ENCODE measurements around the gene LIN7B.
"Not testable (repeated sequence)": the region's sequence is repeated elsewhere in the genome, so short reads cannot be mapped to it uniquely, and the experiment has no call there.

LIN7B gene

DNA sequence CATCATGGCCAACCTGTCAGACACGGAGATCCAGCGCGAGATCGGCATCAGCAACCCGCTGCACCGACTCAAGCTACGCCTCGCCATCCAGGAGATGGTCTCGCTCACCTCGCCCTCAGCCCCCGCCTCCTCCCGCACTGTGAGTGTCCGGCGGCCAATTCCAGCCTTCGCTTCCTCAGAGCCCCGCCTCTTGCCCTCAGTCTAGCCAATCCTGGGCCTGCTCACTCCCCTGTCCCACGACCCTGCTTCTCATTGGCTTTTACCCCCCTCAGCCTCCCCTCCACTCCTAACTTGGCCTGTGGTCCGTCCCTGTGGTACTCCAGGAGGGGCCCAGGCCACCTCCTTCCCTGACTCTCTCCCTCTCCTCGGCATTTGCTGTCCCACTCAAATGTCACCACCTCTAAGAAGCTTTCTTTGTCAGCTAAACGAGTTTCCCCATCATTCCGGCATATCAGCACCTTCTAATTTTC is 28.7 kb downstream of the LIN7B start:
- DNase-seq (ENCODE audit: low read depth in 2 of 2) = peak; percentile 40 to 59

DNA sequence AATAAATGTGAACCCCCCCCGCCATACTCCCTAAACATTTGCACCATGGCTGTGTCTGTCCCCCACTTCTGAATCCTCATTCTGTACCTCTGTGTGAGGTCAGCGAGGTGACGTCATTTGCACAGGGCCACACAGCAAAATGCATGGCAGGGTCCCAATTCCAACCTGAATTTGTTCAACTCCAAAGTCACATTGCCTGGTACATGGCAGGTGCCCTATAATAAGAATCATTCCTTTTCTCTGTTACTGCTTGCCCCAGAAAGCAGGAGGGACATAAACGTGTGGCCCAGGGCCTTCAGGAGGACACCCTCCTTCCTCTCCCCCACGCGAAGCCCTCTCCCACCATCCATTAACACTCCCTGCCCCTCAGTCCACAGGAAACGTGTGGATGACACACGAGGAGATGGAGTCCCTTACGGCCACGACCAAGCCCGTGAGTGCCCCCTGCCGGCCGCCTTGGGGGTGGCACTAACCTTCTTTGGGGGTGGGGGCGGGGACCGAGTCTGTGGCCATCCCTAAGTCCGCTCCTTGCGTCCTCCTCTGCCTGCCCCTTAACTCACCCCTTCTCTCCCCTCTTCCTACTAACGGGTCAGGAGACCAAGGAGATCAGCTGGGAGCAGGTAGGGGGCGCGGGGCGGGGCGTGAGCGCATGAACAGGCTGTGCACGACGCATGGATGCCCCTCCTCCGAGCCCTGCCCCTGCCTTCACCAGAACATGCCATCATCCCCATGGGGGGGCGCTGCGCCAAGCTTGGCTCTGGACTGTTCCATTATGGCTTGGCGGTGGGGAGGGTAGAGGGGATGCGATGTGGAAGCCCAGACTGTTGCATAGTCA is 31.6 kb downstream of the LIN7B start:
- peak; percentile 71 to 78 for DNase-seq (ENCODE audit: low read depth in 2 of 2)

DNA sequence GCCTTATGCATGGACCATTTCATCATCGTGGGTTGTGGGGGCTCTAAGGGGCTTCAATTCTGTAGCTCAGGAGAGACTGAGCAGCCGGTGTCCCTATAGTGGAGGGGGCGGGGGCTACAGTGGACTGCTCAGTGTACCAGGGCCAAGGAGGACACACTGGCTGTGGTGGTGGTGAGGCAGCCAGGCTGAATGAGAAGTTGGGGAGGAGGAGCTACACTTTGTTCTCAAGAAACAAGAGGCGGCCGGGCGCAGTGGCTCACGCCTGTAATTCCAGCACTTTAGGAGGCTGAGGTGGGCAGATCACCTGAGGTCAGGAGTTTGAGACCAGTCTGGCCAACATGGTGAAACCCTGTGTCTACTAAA is 32.2 kb downstream of the LIN7B start:
- not testable (repeated sequence) for DNase-seq (ENCODE audit: low read depth in 2 of 2)

DNA sequence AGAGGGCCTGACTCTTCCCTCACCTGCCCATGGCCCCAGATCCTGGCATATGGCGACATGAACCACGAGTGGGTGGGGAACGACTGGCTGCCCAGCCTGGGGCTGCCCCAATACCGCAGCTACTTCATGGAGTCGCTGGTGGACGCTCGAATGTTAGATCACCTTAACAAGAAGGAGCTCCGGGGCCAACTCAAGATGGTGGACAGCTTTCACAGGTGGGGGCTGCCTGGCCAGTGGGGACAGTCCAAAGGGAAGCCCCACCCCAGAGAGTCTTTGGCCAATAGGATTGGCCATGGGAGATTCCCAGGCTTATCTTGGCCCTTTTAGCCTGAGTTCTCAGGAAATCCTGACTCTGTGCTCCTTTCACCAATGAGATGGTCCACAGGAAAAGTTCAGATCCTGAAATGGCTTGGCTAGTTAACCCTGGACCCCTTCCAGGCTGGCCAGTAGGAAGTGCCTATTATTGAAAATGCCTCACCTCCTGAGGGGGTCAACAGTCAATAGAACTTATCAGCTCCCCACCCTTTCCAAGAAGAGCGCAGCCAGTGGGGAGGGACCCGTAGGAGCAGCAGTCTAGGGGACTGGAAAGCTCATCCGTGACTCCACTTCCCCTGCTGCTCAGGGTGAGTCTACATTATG is 34.0 kb downstream of the LIN7B start:
- DNase-seq (ENCODE audit: low read depth in 2 of 2) = no peak

DNA sequence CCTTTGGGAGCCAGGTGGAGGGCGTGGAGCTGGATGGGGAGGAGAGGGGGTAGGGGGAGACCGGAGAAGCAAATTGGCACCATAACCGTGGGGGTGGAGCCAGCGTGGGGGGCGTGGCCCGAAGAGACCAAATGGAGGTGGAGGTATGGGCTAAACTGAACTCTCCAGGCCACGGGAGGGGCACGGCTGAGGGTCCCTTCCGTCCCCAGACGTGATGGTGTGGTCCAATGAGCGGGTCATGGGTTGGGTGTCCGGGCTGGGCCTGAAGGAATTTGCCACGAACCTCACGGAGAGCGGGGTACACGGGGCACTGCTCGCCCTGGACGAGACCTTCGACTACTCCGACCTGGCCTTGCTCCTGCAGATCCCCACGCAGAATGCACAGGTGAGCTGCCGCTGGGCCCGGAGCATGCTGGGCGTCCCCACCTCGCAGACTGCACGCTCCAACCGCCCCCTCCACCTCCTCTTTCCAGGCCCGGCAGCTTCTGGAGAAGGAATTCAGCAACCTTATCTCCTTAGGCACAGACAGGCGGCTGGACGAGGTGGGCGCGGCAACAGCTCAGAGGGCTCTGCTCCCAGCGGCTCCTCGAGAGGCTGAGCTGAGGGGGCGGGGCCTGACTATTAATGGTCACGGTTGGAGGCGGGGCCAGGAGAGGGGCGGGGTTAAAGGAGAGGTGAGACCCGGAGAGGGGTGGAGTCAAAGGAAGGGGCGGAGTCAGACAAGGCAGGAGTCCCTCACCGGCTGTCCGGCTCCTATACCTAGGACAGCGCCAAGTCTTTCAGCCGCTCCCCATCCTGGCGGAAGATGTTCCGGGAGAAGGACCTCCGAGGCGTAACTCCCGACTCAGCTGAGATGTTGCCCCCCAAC is 34.8 kb downstream of the LIN7B start:
- peak; percentile 71 to 80 for DNase-seq (ENCODE audit: low read depth in 2 of 2)

DNA sequence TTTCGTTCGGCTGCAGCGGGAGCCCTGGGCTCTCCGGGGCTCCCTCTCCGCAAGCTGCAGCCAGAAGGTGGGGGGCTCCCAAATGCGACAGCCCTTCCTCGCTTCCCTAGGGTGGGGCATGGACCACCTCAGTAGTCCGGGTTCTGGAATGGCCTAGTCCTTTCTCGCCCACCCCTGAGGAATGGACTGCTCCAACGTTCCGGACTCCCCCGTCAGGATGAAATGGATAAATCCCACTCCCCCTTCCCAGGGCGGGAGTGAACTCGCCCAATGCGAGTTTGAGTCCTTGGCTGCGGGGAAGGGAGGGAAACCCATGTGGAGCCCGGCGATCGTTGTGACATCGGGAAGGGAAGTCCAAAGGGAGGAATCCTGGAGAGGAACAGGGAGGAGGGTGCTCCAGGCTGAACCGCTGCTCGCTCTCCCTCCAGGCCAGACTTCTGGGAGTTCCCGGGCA is 35.5 kb downstream of the LIN7B start:
- no peak for DNase-seq (ENCODE audit: low read depth in 2 of 2)

DNA sequence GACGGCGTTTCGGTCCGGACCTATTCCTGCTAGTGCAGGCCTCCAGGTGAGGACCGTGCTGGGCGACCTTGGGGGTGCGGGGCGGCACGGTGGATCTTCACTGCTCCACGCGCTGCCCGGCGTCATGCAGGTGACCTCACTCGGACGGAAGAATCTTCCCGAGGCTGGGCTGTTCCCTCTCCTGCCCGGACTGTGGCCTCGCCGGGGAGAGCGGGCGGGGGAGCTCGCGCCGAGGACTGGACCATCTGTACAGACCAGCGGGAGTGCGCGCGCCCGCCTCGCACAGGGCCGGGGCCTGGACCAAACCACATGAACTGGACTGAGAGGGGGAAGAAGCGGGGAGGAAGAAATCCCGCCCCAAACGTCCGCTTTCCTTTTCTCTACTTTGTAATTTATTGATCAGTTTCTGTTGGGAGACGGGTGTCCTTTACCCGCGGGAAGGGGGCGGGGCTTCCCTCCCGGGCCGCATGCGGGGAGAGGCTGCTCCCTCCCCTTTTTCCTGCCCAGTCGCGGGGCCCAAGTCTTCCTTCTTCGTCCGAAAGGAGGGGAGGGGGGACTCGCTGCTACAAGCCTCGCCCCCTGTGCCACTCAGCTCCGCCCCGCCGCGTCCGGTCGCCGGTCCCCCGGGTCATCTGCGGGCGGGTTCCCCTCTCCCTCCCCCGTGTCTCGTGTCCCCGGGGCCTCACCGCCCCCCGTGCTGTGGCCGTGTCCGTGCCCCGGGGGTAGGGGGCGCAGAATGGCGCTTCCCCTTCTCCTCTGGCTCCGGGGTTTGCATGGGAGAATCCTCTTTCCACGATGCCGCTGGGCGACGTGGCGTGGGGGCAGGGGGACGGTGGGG is 36.2 kb downstream of the LIN7B start:
- DNase-seq (ENCODE audit: low read depth in 2 of 2) = peak in 1 of 2 donors; percentile 26

DNA sequence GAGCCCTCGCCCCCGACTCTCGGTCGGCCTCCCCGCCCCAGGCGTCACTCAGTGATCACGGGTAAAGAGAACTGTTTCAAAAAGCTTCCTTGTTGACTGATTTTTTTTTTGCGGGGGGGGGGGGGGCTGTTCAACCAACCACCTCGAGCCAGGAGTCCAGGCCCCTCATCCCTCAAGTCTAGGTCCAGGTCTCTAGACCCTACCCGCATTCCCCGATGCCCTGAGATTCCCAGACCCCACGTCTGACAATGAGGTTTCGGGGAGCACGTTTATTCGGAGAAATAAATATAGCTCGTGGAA is 36.7 kb downstream of the LIN7B start:
- no peak for DNase-seq (ENCODE audit: low read depth in 2 of 2)

DNA sequence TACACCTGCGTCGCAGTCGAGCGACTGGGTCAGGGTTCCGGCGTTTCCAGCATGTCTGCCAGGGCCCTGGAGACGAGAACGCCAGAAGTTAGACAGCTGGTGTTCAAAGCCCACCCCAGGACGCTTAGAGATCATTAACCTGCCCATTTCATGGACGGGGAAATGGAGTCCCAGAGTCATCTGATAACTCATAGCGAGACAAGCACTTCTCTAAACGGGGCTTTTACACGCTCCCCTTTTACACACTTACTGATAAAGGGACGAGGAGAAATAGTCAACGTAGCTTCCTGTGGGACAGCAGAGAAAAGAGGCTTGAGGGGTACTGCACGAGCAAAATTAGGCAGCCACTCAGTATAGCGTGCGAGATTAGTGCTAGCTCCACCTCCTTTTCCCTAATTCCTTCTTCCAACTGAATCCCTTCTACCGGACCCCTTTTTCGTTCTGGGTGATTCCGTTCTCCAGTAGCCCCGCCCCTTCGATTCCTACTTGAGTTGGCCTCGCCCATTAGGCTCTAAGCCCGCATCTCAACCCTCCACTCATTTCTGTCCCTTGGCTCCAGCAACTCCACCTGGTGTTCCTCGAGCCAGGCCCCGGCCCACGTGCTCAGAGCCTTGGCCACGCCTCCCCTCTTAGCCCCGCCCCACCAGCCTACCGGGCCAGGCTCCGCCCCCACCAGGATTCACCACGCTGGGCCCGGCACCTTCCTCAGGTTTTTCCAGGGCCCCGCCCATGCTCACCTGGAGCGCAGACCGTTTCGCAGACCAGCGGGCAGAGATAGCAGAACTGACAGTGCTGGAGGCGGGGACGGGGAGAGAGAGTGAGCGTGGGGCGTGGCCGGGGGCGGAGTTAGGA is 37.3 kb downstream of the LIN7B start:
- peak in 1 of 2 donors; percentile 30 for DNase-seq (ENCODE audit: low read depth in 2 of 2)

DNA sequence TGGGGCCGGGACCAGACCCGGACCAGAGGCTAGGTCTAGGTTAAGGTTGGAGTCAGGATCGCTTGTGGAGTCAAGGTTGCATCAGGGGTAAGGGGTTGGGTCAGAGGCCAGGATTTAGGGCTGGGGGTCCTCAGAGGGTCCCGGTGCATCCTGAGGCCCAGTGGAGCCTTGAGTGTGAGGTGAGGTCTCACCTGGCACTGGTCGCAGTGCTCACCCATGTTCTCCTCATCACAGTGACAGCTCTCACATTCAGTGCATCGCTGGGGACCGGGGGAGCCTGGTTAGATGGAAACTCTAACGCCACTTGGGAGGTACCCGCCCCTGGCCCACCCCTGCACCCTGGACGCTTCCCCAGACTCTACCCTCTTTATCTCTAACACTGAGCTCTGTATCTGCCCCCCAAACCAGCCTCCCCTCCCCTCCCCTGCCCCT is 38.0 kb downstream of the LIN7B start:
- DNase-seq (ENCODE audit: low read depth in 2 of 2) = no peak

DNA sequence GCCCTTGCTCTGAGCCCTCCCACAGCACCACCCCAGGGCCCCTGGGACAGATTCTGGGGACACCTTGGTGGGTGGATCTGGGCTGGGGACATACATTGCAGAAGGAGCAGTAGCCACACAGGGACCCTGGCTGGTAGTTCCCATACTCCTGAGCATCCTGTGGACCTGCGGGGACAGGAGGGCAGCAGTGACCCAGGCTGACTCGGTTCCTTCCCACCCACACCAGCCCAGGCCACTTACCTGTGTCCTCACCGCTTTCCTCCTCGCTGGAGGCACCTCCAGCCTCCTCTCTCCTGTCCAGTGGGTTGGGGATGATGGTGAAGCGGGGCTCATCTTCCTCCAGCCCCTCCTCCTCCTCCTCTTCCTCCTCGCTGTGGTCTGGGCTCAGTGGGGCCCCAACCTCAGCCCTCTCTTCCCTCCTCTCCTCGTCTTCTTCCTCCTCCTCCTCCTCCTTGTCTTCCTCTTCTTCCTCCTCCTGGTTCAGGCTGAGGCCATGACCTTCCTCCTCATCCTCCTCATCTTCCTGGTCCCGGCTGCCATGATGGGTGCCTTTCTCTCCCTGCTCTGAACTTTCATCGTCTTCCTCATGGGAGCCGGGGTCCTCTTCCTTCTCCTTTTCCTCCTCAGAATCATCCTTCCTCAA is 39.1 kb downstream of the LIN7B start:
- no peak for DNase-seq (ENCODE audit: low read depth in 2 of 2)

DNA sequence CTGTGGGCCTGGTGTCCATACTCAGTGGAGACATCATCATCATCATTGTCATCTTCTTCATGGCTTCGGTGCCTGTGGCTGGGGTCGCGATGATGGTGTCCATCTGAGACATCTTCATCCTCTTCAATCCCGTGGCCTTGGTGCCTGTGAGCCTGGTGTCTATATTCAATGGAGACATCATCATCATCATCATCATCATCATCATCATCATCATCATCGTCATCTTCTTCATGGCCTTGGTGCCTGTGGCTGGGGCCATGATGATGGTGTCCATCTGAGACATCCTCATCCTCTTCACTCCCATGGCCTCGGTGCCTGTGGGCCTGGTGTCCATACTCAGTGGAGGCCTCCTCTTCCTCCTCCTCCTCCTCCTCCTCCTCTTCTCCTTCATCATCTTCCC is 40.1 kb downstream of the LIN7B start:
- DNase-seq (ENCODE audit: low read depth in 2 of 2) = no peak

DNA sequence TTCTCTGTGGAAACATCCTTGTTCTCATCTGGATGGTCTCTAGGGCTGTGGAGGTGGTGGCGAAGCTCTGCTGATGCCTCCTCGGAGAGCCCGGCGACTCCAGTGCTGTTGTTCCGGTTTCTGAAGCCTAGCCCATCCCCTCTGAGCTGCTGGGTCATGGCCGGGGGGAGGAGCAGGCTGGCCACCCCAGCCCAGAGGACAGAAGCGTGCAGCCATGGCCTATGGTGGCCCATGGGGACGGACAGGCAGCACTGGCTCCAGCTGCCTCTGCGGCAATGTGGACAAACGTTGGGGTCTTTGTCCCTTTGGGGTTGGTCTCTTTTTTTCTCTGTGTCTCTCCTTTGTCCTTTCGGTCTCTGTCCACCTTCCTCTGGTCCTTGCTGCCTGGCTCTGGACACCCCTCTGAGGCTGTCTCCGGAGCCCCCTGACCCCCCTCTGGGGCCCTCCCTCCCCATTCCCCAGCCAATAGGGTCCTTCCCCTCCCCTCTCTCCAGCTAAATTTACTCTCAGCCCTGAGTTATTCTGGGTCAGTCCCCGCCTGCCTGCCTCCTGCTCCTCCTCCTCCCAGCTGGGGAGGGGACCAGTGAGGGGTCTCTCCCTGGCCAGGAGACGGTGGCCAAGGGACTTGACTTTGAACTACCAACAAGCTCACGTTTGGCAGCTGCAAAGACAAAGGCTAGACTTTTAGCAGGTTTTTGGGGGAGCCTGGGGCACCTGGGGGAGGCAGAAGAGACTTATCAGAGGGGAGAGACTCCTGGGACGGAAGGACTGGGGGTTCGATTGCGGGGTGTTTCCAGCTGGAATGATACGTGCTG is 41.0 kb downstream of the LIN7B start, which contains the start of gene HRC:
HRC (minus strand) TSS at position 392 of the 815 bp plus-strand sequence; CDS start at position 233, 159 bp downstream.
- DNase-seq (ENCODE audit: low read depth in 2 of 2) = no peak

DNA sequence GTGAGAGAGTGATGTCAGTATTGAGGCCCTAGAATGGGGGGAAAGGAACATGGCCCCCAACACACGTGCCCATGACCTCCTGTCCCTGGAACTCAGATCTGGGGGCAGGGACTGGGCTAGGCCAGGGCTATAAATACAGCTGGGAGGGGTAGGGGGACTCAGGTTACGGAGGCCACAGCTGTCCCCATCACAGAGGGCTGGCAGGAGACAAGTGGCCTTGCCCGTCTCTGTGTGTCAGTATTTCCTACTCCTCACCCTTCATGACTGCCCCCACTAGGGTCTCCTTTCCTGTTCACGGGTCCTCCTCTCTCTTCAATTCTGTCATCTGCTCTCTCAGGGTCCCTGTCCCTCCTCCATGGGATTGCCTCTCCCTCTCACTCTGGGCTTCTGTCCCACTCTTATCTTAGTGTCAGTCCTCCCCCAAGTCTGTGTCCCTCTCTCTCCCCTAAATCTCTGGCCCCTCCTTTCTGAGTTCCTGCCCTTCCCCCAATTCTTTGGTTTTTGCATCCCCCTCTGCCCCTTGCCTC is 41.7 kb downstream of the LIN7B start:
- no peak for DNase-seq (ENCODE audit: low read depth in 2 of 2)

DNA sequence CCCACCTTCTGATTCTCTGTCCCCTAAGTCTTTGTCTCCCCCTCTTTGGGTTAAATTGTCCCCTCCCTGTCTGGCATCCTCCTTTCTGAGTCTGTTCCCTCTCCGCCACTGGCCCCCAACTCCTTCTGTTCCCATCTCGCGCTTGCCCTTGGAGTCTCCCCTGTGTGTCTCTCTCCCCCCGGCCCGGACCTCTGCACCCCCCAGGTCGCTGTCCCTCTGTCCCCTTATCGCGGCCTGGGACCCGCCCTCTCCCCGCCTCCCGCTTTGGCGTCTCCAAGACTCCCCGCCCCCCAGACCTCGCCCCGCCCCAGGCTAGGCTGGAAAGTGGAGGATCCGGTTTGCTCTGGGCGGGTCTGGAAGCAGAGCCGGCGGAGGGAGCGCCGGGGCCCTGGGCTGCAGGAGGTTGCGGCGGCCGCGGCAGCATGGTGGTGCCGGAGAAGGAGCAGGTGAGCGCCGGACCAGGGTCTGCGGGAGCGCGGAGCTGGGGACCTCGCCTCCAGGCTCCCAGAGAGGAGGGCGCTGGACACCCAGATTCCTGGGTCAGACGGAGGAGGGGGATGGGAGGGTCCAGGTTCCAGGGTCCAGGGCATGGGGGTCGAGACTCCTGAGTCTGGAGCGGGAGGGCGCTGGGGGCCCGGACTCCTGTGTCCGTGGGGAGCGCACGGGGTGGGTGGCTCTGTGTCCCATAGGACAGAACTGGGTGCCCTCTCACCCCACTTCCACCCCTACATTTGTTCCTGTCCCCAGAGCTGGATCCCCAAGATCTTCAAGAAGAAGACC is 43.5 kb downstream of the LIN7B start, which contains the start of gene TRPM4:
TRPM4 (plus strand) TSS at position 348 of the 780 bp plus-strand sequence; CDS start at position 423, 75 bp downstream.
- DNase-seq (ENCODE audit: low read depth in 2 of 2) = peak in 1 of 2 donors; percentile 61

DNA sequence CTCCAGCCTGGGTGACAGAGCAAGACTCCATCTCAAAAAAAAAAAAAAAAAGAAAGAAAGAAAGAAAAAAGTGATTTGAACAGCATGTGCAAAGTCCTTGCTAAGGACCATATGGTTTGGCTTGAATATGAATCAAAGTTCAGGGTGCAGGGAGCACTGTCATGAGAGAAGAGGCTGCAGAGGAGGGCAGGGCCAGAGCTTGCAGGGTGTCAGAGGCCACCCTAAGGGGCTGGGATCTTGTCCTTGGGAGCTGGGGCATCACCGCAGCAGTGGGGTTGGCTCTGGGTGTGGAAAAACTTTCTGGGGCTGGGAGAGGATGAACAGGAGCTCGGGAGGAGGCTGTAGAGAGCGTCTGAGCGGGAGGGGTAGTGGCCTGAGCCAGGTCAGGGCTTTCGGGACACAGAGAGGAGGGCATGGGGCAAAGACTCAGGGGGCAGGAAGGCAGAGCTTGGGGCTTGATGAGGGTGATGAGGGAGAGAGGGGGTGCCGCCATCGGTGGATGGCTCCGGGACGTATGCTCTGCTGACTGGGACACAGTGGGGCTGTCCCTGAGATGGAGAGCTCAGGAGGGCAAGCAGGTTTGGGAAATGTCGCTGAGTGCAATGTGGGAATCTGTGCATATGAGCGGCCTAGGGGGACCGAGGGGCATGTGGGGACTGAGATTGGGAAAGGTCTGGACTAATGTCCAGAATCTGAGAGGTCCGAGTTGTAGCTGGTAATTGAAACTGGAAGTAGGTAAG is 46.5 kb downstream of the LIN7B start:
- DNase-seq (ENCODE audit: low read depth in 2 of 2) = no peak

DNA sequence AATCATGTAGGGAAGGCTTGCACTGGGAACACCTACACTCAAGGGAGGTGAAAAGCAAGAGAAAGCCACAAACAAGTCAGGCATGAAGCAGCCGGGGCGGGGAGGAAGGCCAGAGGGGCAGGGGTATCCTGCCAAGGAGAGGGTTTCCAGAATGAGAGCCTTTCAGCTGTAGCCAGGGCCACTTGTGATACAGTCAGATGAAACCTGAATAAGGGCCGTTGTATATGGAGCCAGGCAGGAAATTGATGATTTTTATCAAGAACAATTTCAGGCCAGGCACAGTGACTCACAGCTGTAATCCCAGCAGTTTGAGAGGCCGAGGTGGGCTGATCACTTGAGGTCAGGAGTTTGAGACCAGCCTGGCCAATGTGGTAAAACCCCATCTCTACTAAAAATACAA is 47.8 kb downstream of the LIN7B start:
- no peak for DNase-seq (ENCODE audit: low read depth in 2 of 2)
